Stimulated activated naive CD8-positive, alpha-beta T cell treated with anti-CD3 and anti-CD28 coated beads, Interleukin-15, amount 100 ng/mL, for 72 hours (primary cell): ENCODE data around the gene PRDM11.

ENCODE experiments used
- ATAC-seq: fragments of 150-1000 bp; cut with Tn5 transposase; 2 replicates; pipeline ENCODE4 v1.10.0; 2021; ENCODE audit warnings: mild to moderate bottlenecking, moderate library complexity
- DNase-seq, 2 donors: peaks; one replicate each; pipeline ENCODE4 v3.0.0; 2021 to 2022
- H3K27ac Mint-ChIP-seq, 2 donors: one replicate each; pipeline ENCODE4 v1.8.0; 2022; ENCODE audit warnings: mild to moderate bottlenecking in 2 of 2, mixed read lengths in 2 of 2, moderate library complexity in 2 of 2
- H3K27me3 Mint-ChIP-seq: one replicate; pipeline ENCODE4 v1.8.0; 2022; ENCODE audit warnings: mixed read lengths
- H3K4me1 Mint-ChIP-seq: one replicate; pipeline ENCODE4 v1.8.0; 2022; ENCODE audit warnings: mild to moderate bottlenecking, mixed read lengths
- H3K4me3 Mint-ChIP-seq, 2 donors: one replicate each; pipeline ENCODE4 v1.8.0; 2022; ENCODE audit warnings: mild to moderate bottlenecking in 2 of 2, mixed read lengths in 2 of 2, moderate library complexity in 1 of 2
- H3K9me3 Mint-ChIP-seq, 2 donors: one replicate each; pipeline ENCODE4 v1.8.0; 2022; ENCODE audit warnings: mixed read lengths in 2 of 2

Gene PRDM11

DNA sequence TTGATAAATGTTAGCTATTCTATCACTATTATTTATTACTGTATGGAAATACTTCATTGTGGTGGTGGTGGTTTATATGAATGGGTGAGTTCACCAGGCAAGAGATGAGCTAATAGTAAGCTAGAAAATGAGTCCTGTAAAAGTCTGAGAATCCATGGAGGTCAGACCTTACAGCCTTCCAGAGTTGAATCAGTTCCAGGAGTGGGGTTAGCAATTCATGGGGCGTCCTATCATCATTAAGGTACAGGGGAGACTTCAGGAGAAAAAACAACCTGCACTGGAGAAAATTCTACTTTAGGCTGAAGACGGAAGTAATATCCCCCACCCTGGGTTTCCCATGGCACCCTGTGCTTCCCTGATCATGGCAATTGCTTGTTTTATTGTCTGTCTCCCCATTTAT, 133.2 kb downstream of the PRDM11 start:
- no peak for ATAC-seq
- no peak for DNase-seq
- no peak overlapping the region for H3K27ac Mint-ChIP-seq
- H3K4me1 Mint-ChIP-seq: no peaks in the 10 kb centered on the region
- H3K27me3 Mint-ChIP-seq: peaks cover 56% of the 10 kb centered on the region
- H3K4me3 Mint-ChIP-seq: no peak overlapping the region
- peaks cover 6 to 7% of the 10 kb centered on the region in 2 donors for H3K9me3 Mint-ChIP-seq

DNA sequence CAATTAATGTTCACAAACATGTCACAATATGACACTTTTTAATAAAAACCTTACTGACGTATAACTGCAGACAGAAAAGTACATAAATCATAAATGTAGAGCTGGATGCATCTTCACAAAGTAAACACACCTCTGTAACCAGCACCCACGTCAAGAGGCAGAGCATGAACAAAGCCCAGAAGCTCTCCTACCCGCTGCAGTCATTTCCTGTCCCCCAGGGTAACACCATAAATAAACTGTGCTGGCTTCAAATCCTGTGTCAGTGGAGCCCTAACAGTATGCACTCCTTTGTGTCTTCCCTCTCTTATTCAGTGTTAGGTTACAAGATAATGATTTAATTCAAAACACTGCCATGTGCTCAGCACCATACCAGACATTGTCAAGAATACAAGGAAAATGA, 134.0 kb downstream of the PRDM11 start:
- Mint-ChIP-seq H3K27ac (no peak overlapping the region), H3K27me3 (peaks cover 56% of the 10 kb centered on the region), H3K4me3 (no peak overlapping the region), H3K4me1 (peaks cover 3% of the 10 kb centered on the region), H3K9me3 (peaks cover 6 to 7% of the 10 kb centered on the region in 2 donors)
- no peak for DNase-seq
- no peak for ATAC-seq

DNA sequence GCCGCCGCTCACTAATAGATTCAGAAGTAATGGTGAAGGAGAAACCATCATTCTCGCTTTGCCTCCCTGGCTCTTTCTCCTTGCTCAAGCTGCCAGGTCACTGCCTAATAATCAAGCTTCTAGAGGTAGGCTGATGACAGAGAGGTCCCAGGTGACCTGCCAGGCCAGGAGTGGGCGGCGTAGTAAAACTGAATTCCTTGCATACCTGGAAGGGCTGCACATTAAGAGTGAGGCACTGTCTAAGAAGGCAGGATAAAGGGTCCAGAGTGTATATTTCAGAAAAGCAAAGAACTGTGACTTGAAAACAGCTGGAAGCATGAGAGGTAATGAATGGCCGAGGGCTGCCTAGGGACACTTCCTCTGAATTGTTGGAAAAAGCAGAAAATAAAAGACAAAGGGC, 135.6 kb downstream of the PRDM11 start:
- peaks cover 65% of the 10 kb centered on the region for H3K27me3 Mint-ChIP-seq
- no peak overlapping the region for H3K4me3 Mint-ChIP-seq

More for the DNA sequence above, 135.6 kb downstream of the PRDM11 start:
- DNase-seq: no peak
- peaks cover 6 to 13% of the 10 kb centered on the region in 2 donors for H3K9me3 Mint-ChIP-seq
- H3K4me1 Mint-ChIP-seq: peaks cover 4% of the 10 kb centered on the region
- no peak for ATAC-seq
- no peak overlapping the region for H3K27ac Mint-ChIP-seq
